ENCODE data around the gene CALM3.
"Not testable (repeated sequence)": the region's sequence is repeated elsewhere in the genome, so short reads cannot be mapped to it uniquely, and the experiment has no call there.

CALM3 gene

DNA sequence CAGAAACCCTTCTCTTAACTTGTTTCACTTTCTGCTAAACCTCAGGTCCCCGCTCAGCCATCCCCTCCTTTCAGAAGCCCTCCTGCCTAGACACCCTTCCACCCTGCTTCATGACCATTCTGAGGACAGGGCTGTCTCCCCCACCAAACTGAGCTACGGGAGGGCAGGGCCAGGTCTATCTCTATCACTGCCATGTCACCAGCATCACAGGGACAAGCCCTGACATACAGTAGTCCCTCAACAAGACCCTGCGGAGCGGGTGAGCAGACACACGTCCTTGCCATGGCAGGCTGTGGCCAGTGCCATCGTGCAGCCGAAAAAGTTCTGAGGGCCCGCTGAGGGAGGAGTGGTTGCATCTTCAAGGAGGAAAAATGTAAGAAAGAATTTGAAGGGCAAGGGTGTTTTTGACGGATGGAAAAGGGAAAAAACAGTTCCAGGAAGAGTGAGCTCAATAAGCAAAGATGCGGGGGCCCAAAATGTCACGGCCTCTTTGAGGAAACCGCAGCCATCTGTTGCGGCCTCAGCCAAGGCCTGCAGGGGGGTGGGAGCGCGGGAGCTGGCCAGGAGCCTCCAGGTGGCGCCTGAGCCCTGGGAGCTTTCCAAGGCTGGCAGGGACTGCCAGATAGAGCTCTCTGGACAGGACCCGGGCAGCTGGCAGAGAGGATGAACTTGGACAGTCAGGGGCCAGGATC is 15.6 kb downstream of the CALM3 start:
- peak; percentile 36 to 69 for DNase-seq

- DNase-seq = peak; percentile 25 to 67
Measured at GRCh38 chr19:46617601-46618000, 16.5 kb downstream of the CALM3 start.

DNA sequence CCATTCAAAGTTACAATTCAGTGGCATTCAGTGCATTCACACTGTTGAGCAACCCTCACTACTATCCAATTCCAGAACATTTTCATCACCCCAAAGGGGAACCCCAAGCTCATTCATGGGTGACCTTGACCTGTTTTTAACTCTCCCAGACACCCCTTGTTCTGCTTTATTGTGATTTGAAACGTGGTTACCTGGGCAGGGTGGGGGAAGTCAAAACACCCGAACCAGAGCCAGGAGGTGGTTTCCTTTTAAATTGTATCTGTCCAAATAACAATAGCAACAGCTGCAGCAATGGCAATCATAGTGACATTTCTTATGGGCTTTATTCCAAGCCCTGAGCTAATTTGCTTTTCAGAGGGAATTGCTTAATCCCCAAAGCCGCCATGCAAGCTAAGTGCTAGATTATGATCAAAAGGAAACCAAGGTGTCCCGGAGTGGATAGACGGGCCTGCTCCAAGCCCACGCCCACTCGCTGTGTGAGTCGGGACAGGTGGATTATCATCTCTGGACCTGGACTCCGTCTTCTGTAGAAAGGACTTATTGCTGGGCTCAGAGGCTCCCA is 17.6 kb downstream of the CALM3 start:
- DNase-seq = peak; percentile 76 to 88

DNA sequence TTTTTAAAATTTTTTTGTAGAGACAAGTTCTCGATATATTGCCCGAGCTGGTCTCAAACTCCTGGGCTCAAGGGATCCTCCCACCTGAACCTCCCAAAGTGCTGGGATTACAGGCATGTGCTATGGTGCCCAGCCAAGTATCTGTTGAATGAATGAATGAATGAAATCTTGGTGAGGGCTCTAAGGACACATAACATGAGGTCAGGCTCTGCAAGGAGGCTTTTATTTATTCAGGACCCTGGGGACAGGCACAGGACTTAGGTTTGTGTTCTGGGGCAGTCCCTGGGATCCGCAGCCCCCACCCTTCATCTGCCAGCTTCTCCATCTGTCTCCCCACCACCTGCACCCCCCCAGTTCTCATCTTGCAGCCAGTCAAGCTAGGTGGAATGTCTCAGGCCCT is 19.1 kb downstream of the CALM3 start:
- no peak for DNase-seq

- no peak for DNase-seq
Measured at GRCh38 chr19:46620716-46621115, 19.6 kb downstream of the CALM3 start.

DNA sequence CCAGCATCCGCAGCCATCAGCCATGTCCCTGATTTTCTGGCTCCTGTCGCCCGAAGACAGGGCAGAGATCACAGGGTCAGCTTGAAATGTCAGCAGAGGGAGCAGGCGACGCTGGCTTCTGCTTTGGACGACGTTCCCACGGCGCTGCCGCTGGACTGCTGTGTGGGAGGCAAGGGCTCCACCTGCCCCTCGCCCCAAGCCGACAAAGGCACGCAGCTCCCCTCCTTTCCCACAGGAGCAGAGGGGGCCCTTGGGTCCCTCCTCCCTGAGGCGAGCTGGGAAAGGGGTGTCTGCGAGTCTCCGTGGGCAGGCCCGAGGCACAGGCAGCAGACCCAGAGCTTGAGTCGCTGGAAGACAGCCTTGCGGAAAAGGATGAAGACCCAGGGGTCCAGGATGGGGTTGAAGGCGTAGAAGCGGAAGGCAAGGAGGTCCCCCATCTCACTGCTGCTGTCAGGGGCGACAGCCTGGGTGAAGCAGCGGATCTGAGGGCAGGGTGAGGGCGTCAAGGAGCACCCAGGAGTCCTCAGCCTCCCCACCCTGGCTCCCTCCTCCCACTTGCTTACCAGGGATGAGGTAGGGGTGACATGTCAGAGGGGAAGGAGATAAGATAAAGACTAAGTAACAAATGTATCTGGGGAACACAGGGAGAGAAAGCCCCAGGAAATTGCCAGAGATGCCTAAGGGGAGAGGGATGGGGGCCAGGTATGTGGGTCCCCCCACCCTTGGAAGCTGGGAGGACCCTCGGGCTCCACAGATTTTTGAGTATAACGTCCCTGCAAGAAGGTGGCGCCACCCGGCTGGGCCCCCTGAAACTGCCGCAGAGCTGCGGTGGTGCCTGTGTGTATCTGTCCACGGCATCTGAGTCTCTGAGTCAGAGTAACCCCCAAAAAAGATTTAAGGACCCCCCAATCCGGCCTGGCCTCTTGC is 20.3 kb downstream of the CALM3 start:
- DNase-seq = peak in 1 of 2 donors; percentile 38

DNA sequence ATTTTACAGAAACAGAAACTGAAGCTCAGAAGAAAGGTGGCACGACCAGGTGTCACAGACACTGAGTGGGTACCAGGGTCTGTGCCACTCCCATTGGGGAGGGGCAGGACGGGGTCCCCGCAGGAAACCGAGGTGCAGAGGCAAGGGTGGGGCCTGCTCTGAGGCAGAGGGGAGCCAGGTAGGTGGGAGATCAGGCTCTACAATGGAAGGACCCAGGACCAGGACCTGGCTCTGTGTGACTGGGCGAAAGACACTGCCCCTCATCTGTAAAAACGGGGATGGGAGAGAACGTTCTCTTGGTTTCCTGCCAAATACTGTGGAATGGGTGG is 21.0 kb downstream of the CALM3 start:
- no peak for DNase-seq

- no peak for DNase-seq
Measured at GRCh38 chr19:46623915-46624502, 22.9 kb downstream of the CALM3 start.

DNA sequence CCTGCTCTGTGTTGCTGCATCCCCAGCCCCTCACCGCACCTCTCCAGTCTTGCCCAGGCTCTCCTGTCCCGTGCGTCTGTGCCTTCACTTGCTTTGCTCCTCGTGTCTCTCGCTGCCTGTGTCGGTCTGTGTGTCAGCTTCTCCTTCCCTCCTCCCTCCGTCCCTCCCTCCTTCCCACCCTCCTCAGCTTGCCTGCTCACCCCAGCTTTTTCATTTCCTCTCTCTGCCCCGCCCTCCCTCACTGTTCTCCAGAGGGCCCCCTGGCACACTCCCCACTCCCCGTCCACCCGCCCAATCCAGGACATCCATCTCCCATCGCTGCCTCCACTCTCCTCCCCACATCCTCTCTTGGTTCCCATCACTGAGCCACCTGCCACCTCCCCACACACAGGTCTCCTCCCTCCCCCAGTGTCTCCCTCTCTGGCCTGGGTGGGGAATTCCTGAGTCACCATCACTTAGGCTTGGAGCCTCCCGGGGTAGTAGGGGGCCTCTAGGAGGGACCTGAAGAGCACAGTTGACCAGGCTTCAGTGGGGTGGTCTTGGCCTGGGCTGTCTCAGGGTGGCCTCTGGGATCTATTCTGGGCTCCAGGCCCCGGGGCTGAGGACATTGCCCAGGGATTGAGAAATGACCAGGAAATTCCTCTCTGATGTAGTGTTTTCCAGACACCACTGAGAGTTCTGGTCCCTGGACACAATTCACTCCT is 24.0 kb downstream of the CALM3 start, which contains the start of gene PTGIR:
Gene PTGIR, minus strand, starts transcription at position 132 of the 704 bp plus-strand sequence. CDS start 864 bp downstream, outside the sequence.
- DNase-seq = peak in 1 of 2 donors; percentile 54

DNA sequence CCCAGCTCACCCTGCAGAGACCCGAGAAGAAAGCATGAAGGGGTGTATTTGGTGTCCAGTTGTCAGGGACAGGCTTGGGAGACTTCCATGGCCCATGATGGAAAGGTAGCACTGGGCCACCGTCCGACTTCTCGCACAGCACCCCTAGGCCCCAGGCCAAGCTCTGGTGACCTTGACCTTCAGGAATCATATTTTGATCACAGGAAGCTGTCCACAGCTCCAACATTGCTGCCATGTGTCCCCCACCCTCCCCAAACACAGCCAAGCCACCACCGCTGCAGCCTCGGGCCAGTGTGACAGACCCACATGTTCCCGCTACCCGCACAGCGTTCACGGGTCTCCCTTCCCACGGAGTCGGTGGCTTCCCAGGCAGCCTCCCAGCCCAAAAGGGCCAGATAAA is 24.6 kb downstream of the CALM3 start:
- no peak for DNase-seq

DNA sequence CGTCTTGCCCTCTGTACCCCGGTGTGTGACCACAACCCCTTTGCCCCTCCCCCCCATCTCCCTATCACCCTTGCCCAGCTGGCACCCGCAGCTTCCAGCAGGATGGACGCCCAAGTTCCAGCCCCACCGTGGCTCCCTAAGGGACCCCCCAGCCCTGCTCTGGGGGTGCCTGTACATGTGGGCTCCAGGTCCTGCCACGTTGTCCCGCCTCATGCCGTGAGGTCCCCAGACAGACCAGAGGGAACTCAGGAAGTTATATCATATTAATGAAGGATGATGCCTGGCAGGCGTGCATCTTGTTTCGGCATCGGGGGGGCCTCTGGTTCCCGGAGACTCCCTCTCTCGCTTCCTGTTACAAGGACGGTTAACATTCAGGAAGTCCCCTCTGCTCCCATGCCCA is 25.3 kb downstream of the CALM3 start:
- DNase-seq = no peak

DNA sequence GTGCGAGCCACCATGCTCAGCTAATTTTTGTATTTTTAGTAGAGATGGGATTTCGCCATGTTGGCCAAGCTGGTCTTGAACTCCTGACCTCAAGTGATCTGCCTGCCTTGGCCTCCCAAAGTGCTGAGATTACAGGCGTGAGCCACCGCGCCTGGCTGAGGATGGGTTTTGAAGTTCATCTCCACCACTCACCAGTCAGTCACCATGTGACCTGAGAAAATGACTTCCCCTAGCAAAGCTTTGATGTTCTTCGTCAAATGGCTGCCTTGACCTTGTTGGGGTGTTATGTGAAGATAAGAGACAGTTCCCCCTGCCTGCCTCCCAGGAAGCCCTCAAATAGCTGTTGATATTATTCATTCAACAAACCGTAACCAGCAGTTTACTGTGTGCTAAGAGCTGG is 27.8 kb downstream of the CALM3 start:
- not testable (repeated sequence) for DNase-seq

- DNase-seq = no peak
Measured at GRCh38 chr19:46629546-46630025, 28.5 kb downstream of the CALM3 start.

DNA sequence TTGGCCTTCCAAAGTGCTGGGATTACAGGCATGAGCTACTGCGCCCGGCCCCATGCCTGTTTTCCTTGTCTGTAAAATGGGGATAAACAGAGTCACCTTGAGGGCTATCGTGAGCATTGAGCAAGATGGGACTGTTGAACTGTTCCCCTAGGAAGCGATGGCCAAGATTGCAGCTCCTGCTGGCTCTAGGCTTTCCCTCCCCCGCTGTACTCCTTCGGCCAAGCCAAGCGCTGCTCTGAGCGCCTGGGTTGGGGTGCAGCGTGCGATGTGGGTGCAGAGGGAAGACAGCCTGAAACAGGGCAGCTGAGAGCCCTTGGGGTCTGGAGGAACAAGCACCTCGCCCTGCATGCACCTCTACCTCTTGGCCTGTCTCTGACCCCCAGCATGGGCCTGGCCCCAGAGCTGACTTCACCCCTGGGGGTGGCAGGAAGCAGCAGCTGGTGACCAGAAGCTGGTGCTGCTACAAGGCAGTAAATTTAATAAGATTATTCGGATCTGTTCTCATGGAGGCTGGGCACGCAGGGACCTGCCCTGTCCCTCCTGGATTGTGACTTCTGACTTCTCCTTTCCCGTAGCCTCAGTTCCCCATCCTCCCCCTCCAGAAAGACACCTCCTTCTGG is 29.6 kb downstream of the CALM3 start:
- no peak for DNase-seq

- DNase-seq = no peak
Measured at GRCh38 chr19:46631481-46631880, 30.4 kb downstream of the CALM3 start.

GRCh38 chr19:46633130-46633529 is 32.0 kb downstream of the CALM3 start:
- no peak for DNase-seq

GRCh38 chr19:46634045-46634655 is 33.0 kb downstream of the CALM3 start:
- DNase-seq = peak; percentile 96 to 97

- DNase-seq = no peak
Measured at GRCh38 chr19:46634656-46635218, 33.6 kb downstream of the CALM3 start.

GRCh38 chr19:46635920-46636761 is 35.0 kb downstream of the CALM3 start, which contains the start of gene GNG8:
Gene GNG8, minus strand, starts transcription at chr19:46636202. Its CDS starts 1,520 bp downstream, at chr19:46634682.
- peak; percentile 38 to 39 for DNase-seq

DNA sequence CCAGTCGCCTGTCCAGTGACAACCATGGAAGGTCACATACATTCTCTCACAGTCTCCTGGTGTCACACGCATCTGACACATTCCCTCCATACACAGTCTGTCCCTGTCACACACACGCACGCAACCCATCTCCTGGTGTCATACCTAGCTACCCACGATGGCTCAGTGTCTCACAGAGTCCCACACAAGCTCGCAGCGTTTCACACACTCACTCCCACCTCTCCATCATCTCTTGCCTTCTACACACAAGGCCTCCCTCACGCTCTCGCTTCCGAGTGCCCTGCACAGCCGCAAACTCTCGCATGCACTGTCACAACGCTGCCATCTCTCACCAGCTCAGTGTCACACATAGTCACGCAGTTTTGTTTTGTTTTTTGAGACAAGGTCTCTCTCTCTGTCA is 36.1 kb downstream of the CALM3 start:
- no peak for DNase-seq
